ENCODE measurements around the gene BGLAP.

The BGLAP gene

DNA sequence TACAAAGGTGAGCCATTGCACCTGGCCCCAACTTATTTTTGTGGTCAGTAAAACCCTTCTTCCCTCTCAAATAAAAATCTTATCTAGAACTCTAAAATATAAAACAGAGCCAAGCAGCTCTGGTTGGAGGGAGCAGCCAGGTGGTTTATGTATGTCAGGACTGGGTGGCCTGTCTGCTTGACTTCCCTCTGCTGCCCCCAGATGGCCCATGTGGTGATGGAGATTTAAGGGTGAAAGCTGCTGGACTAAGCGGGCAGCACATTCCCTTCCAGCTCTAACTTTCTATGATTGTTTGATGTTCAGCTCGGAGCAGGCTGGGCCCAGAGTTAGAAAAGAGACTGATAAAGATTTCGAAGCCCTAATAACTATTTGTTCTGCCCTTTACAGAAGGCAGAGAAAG is 17.8 kb downstream of the BGLAP start:
- DNase-seq: no peak

- no peak for DNase-seq
Measured at GRCh38 chr1:156260896-156261295, 18.9 kb downstream of the BGLAP start.

DNA sequence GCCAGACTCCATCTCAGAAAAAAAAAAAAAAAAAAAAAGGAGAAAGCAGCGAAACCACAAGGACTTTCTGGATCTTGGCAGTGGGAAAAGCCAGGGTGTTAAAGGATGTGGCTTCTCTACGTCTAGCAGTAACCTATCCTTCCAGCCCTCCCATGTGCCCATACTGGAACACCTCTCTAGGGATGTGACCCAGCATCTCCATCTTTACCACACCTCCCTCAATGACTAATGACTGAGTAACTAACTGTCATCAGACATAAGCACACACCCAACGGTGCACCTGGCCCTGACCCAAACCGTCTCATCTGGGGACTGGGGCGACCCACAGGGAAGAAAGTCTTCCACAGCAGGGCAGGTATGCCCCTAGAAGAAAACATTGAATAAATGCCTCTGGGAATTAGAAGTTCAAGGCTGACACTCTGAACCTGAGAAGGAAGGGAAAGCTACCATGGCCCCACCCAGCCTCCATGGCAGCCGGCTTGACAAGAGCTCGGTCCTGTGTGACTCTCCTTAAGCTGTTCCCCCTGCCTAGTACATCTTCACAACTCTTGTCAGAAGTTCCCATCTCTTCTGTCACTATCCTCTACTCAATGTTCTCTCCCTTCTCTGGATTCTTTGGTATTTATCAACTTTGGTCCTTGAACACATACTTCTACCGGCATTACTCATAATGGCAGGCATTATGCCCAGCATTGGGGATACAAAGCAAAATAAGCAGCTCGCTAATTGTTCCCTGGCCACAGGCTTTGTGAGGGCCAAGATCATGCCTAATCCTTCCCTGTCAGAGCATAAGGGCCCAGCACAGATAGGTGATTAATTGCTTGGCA is 20.7 kb downstream of the BGLAP start:
- no peak for DNase-seq

DNA sequence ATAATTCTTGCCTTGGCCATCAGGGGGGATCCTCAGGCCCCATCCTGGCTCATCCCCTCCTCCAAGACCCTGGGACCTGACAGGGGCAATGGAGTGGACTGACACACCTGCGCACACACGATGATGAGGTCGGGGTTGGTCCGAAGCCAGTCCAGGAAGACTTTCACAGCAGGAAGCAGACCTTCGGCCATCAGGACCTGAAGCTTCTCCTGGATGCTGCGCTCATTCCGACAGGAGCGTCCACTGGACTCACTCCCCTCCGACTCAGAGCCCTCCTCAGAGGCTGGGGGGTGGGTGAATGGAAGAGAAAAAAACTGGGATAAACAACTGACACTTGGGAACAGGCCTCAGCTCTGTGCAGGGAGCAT is 21.3 kb downstream of the BGLAP start:
- no peak for DNase-seq

GRCh38 chr1:156266051-156266450 is 24.1 kb downstream of the BGLAP start:
- no peak for DNase-seq

- DNase-seq: no peak
Measured at GRCh38 chr1:156268336-156268735, 26.4 kb downstream of the BGLAP start.

- DNase-seq: no peak
Measured at GRCh38 chr1:156270314-156270713, 28.3 kb downstream of the BGLAP start.

DNA sequence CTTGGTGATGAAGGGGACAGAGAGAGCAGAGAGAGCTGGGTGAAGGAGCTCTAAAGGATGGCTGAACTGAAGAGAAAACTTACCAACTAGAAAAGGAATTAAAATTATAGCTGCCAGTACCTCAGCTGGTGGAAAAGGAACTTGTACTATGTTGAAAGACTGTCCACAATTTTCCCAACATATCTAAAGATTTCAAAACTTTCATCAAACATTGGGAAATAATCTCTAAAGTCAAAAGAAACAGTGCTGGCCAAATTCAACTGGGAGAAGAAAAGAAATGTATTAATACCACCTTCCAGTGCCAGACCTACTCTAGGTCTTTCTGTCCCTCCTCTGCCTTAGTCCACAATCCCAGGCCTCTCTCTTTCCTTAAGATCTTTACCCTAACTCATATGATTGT is 34.5 kb downstream of the BGLAP start:
- no peak for DNase-seq

DNA sequence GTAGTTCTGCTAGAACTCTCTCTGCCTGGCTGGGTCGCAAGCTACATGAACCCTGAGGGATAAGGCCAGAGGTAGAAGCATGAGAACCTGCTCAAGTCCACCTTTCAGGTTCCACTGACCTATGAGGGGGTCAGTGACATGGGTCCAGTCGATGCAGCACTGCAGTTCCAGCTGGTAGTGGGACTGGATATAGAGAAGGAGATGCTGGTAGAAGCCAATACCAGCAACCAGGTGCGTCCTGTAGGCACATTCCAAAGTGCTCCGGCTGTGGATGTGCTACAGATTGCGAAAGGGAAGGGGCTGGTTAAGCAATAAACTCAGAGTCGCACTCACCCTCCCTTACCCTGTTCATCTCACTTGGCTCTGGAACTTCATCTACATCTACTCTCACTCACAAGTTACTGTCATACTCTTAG is 35.0 kb downstream of the BGLAP start:
- no peak for DNase-seq

GRCh38 chr1:156279837-156280236 is 37.9 kb downstream of the BGLAP start:
- DNase-seq: no peak

DNA sequence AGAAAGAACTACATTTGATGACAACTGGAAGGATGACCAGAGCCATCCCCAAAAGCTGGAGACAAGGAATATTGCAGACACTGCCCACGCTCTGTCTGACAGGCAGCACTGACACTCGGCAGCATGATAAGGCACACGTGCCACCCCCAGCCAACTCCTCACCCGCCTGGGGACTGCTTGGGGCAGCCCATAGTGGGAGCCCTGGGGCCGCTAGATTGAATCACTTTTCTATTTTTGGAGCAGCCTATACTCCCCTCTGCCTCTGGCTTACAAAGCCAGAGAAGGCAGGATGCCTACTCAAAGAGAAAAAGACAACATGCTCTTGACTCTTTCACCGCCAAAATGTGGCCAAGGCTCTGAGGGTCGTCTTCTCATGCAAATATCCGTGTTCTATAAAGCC is 39.3 kb downstream of the BGLAP start:
- no peak for DNase-seq

DNA sequence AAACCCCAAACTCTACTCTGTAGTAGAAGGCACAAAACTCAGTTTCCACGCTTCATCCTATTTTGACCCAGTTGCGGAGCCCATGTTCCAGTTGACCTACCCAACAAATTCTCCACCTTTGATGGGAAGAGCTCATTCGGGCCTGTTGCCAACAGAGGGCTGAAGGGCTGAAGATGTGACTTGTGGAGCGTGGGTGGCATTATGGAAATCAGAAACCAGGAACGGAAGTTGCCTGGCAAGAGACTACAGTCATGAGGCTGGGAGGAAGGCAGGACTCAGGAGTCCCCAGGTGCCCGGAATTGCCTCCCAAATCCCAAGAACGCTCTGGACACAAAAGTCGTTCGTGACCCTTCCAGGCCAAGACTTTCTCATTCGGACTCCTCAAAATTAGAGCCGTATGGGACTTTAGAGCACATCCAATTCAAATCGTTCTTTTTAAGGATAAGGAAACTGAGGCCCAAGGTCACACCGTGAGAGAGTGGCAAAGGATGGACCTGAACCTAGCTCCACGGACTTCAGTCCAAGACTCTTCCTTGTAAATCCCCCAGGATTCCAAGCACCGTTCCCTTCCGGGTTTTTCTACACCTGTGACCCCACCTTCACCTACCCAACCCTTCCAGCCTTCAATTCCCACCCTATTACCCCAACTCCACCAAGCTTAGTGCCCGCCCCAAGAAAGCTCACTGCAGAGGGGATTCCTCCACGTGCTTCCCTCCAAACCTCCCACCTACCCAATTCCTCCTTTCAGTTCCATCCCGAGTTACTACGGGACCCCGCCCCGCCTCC is 39.9 kb downstream of the BGLAP start:
- no peak for DNase-seq

- peak; percentile 97 for DNase-seq
Measured at GRCh38 chr1:156282479-156283222, 40.7 kb downstream of the BGLAP start, which contains the start of gene SMG5. SMG5 (minus strand) TSS chr1:156282825; CDS start chr1:156282680, 145 bp downstream.

DNA sequence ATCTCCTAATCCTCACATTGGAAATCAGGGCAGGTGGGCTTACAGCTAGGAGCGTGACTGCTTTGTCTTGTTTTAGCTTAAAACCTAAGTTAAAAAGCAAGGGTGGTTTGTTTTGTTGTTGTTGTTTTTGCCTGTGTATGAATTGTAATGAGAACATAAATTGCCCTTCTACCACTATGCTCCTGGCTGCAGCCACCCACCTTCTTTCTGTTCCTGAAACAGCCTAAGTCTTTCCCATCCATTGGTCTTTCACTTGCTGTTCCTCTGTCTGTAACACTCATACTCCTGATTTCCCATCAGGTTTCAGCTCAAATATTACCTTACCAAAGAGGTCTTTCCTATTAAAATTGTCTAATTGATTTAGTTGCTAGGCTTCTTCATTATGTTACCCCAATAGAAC is 41.5 kb downstream of the BGLAP start:
- no peak for DNase-seq

GRCh38 chr1:156284112-156284511 is 42.1 kb downstream of the BGLAP start, which contains the start of gene TMEM79:
TMEM79 (plus strand) TSS chr1:156284325; CDS start chr1:156285227, 902 bp downstream.
- DNase-seq: no peak

DNA sequence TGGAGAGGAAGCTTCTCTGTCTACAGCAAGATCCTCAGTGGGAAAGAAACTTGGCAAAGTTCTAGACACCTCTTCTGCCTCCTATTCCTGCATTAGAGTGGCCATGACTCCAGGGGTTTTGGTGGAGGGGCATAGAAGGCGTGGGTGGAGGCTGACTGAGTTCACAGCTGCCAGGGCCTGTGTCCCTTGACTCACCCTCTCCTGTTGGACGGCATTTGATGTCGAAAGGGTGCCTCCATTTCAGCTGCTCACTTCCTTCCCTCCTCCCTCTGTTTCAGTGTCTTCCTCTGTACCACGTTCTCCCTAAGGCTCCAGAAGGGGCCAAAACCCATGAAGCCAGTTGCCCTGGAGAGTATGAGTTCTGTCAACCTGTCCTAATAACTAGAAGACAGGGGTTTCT is 42.8 kb downstream of the BGLAP start:
- no peak for DNase-seq

DNA sequence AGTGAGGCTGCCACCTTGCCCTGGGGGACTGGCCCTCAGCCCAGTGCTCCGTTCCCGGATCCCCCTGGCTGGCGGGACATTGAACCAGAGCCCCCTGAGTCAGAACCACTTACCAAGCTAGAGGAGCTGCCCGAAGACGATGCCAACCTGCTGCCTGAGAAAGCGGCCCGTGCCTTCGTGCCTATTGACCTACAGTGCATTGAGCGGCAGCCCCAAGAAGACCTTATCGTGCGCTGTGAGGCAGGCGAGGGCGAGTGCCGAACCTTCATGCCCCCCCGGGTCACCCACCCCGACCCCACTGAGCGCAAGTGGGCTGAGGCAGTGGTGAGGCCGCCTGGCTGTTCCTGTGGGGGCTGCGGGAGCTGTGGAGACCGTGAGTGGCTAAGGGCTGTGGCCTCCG is 43.5 kb downstream of the BGLAP start:
- no peak for DNase-seq

- DNase-seq: no peak
Measured at GRCh38 chr1:156286061-156286460, 44.1 kb downstream of the BGLAP start.

GRCh38 chr1:156289857-156290256 is 47.9 kb downstream of the BGLAP start:
- DNase-seq: no peak

DNA sequence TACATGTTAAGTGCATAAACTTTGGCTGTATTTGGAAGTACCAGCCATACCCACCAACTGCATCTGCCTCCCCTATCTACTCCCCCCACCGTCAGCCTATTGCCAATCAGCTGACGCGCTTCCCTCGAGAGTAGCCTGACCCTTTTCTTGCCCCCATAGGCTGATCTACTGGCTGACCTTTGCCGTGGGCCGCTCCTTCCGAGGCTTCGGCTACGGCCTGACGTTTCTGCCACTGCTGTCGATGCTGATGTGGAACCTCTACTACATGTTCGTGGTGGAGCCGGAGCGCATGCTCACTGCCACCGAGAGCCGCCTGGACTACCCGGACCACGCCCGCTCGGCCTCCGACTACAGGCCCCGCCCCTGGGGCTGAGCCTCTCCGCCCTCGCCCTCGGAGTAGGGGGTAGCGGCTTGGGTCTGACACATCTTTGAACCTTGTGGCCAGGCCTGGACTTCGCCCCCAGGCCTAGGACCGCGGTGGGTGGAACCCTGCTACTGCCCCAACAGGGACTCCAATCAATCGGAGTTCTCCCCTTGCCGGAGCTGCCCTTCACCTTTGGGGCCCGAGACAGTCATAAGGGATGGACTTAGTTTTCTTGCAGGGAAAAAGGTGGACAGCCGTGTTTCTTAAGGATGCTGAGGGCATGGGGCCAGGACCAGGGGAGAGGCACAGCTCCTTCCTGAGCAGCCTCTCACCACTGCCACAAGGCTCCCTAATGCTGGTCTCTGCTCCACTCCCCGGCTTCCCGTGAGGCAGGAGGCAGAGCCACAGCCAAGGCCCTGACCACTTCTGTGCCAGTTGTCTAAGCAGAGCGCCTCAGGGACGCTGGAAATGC is 49.5 kb downstream of the BGLAP start:
- DNase-seq: peak; percentile 87
